WI38 (cell line): Measurements from ENCODE around the gene MAG.

ENCODE experiments used
- H3K4me3 ChIP-seq: 2 replicates; pipeline ENCODE4 v1.5.1; 2011; ENCODE audit warnings: low read depth, mild to moderate bottlenecking, control low read depth, low read length
- TF ChIP-seq, protein P1 (sequence below): IDR thresholded peaks from 2 replicates; pipeline ENCODE4 v1.5.1; 2012; ENCODE audit warnings: low read depth, mild to moderate bottlenecking, control low read depth, low read length

Gene MAG

DNA sequence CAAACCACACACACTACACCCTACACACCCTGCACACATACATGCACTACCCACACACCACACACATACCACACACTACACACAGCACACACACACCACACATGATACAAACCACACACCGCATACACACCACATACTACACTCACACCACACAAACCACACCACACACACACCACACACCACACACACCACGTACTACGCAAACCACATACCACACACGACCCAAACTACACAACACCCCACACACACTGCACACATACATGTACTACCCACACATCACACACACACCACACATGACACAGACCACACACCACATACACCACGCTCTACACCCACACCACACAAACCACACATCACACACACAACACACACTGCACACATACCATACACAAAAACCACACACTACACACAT lies 6.6 kb downstream of the MAG start:
- TF ChIP-seq, protein P1, sequence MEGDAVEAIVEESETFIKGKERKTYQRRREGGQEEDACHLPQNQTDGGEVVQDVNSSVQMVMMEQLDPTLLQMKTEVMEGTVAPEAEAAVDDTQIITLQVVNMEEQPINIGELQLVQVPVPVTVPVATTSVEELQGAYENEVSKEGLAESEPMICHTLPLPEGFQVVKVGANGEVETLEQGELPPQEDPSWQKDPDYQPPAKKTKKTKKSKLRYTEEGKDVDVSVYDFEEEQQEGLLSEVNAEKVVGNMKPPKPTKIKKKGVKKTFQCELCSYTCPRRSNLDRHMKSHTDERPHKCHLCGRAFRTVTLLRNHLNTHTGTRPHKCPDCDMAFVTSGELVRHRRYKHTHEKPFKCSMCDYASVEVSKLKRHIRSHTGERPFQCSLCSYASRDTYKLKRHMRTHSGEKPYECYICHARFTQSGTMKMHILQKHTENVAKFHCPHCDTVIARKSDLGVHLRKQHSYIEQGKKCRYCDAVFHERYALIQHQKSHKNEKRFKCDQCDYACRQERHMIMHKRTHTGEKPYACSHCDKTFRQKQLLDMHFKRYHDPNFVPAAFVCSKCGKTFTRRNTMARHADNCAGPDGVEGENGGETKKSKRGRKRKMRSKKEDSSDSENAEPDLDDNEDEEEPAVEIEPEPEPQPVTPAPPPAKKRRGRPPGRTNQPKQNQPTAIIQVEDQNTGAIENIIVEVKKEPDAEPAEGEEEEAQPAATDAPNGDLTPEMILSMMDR = no peak
- H3K4me3 ChIP-seq = no peak overlapping the region

DNA sequence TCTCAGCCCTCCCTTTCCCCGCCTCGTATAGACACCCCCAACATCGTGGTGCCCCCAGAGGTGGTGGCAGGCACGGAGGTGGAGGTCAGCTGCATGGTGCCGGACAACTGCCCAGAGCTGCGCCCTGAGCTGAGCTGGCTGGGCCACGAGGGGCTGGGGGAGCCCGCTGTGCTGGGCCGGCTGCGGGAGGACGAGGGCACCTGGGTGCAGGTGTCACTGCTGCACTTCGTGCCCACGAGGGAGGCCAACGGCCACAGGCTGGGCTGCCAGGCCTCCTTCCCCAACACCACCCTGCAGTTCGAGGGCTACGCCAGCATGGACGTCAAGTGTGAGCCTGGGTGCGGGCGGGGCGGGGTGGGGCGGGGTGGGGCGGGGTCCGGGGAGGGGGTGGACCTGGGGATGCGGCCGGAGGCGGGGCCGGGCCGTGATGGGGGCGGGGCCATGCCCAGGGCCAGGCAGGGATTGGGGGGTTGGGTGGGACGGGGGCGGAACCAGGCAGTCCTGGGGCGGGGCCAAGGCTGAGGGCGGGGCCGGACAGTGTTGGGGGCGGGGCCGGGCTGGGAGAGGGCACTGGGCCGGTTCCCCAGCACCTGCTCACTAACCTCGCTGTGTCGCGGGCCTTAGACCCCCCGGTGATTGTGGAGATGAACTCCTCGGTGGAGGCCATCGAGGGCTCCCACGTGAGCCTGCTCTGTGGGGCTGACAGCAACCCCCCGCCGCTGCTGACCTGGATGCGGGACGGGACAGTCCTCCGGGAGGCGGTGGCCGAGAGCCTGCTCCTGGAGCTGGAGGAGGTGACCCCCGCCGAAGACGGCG lies 7.8 kb downstream of the MAG start:
- no peak overlapping the region for H3K4me3 ChIP-seq
- TF ChIP-seq, protein P1 = no peak

DNA sequence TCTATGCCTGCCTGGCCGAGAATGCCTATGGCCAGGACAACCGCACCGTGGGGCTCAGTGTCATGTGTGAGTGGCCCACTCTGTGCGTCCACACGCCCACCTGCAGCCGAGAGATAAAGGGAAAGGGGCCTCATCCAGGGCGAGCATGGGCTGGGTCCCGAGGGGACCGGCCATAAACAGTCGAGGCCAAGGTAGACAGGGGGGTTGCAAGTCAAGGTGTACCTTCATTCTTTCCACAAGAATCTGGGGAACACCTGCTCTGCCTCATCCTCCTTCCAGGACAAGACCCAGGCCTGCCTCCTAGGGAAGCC lies 8.3 kb downstream of the MAG start:
- TF ChIP-seq, protein P1 = no peak

DNA sequence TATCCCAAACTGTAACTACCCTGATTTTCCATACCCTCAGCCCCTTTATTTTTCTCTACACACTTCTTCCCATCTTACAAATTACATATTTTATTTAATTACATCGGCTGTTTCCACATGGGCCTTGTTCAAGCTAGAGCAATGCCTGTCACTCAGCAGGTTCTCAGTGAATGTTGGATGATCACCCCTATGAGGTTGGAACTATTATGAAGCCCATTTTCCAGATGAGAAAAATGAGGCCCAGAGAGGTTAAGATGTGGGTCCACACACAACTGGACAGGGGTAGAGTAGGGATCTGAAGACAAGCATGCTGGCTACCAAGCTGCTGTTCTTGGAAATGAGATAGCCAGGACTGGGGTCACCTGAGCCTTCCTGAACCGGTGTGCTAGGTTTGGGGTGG lies 10.0 kb downstream of the MAG start:
- H3K4me3 ChIP-seq = no peak overlapping the region
- TF ChIP-seq, protein P1 = no peak

More for the DNA sequence above, 8.3 kb downstream of the MAG start:
- H3K4me3 ChIP-seq = no peak overlapping the region

DNA sequence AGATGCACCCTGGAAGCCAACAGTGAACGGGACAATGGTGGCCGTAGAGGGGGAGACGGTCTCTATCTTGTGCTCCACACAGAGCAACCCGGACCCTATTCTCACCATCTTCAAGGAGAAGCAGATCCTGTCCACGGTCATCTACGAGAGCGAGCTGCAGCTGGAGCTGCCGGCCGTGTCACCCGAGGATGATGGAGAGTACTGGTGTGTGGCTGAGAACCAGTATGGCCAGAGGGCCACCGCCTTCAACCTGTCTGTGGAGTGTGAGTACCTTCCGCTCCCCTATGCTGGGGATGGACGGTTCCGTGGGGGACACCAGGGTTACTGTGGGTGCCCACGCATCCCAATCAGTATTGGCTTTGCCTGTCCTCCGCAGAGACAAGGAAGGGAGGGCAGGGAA lies 10.5 kb downstream of the MAG start:
- TF ChIP-seq, protein P1 = no peak
- H3K4me3 ChIP-seq = no peak overlapping the region

DNA sequence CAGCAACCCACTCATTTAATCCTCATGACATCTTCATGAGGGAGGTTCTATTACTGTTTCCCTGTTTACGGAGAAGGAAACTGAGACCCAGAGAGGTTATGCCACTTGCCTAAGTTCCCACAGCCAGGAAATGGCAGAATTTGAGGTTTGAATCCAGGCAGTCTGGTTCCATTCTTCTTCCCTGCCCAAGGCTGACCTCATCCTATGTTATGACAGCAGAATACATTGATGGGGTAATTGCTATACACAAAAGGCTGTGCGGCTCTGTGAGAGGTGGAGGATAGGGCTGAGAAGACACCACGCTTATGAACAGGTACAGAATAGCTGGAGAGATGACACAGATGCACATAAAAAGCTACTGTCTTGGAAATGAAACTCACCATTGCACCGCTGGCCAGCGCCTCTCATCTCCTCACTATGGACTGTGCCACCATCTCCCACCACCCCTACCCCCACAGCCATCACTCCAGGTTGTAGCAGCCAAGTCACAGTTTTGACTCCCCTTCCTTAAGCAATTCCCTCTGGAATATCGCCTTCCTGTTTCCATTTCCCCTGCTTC lies 11.5 kb downstream of the MAG start:
- TF ChIP-seq, protein P1 = no peak
- H3K4me3 ChIP-seq = no peak overlapping the region

DNA sequence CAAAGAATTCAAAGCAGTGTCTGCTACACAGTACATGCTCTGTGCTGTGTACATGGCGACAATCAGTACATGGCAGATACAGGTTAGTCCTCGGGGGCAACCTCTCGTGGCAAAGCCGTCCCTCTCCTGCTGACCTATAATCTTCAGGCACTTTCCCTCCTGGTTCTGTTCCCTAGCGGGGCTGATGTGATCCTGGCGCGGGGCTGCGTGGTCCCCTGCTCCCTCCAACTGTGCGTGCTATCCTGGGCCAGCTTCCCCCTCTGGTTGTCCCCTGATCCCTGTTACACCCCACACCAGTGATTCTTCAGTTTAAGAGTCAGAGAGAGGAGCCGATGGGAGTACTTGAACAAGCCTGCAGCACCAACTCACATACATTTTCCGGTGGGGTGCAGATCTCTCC lies 12.1 kb downstream of the MAG start:
- H3K4me3 ChIP-seq = no peak overlapping the region
- TF ChIP-seq, protein P1 = no peak
